Lung (tissue), 12 donors: ENCODE results near the gene TCTN1. TPM values are rescaled to one million over a fixed set of nuclear protein-coding genes. Genes with fewer than 3 reads are reported as not detected.

Experiments used
- ATAC-seq: fragments of 200-7000 bp; cut with Tn5 transposase; one replicate; pipeline ENCODE4 v1.9.1; 2020; ENCODE audit warnings: moderate number of reproducible peaks; ENCODE audit not compliant: insufficient read depth, low FRiP score
- DNase-seq, 3 donors: peaks; one replicate each; pipeline ENCODE4 v3.0.0-alpha.2; 2013 to 2017
- H3K27ac ChIP-seq, 2 donors: one replicate each; pipeline ENCODE4 v1.5.1; 2013; ENCODE audit warnings: mild to moderate bottlenecking in 2 of 2, moderate library complexity in 2 of 2, control low read depth in 1 of 2, inconsistent platforms in 1 of 2, low read depth in 1 of 2, low read length in 1 of 2
- H3K27me3 ChIP-seq, 3 donors: one replicate each; pipeline ENCODE4 v1.5.1; 2013; ENCODE audit warnings: low read length in 2 of 3; ENCODE audit not compliant: control insufficient read depth in 3 of 3, insufficient read depth in 3 of 3
- H3K36me3 ChIP-seq, 4 donors: one replicate each; pipeline ENCODE4 v1.5.1; 2013; ENCODE audit warnings: low read length in 4 of 4, mild to moderate bottlenecking in 1 of 4, moderate library complexity in 1 of 4; ENCODE audit not compliant: control insufficient read depth in 4 of 4, insufficient read depth in 4 of 4
- H3K4me1 ChIP-seq, 5 donors: one replicate each; pipeline ENCODE4 v1.5.1; 2013; ENCODE audit warnings: low read length in 5 of 5, mild to moderate bottlenecking in 2 of 5, moderate library complexity in 1 of 5; ENCODE audit not compliant: control insufficient read depth in 5 of 5, insufficient read depth in 5 of 5
- H3K4me3 ChIP-seq: one replicate; pipeline ENCODE4 v1.5.1; 2013; ENCODE audit warnings: mild to moderate bottlenecking, control low read depth, moderate library complexity
- H3K9ac ChIP-seq, 2 donors: one replicate each; pipeline ENCODE4 v1.5.1; 2013; ENCODE audit warnings: low read length in 2 of 2, control low read depth in 1 of 2; ENCODE audit not compliant: insufficient read depth in 1 of 2
- H3K9me3 ChIP-seq, 4 donors: one replicate each; pipeline ENCODE4 v1.5.1; 2013; ENCODE audit warnings: low read length in 3 of 4, mild to moderate bottlenecking in 1 of 4, moderate library complexity in 1 of 4; ENCODE audit not compliant: control insufficient read depth in 4 of 4, insufficient read depth in 3 of 4
- WGBS, 2 donors: extraction: QIAGEN DNeasy Blood & Tissue Kit; methylation state at CpG; one replicate each; pipeline ENCODE4 v1.1.7; 2013; 5-methylcytosine and 5-hydroxymethylcytosine counted together
- polyA plus RNA-seq, 2 donors: library from polyadenylated mRNA; stranded (reverse); fragments of 200-250 nt; gene quantifications; one replicate each; pipeline ENCODE4 v1.2.1, GENCODE V29; 2013
- total RNA-seq, 2 donors: library from RNA; depleted of rRNA in 1 of 2; stranded (reverse); fragments of >200 nt in 1 of 2; gene quantifications; one replicate each; pipeline ENCODE4 v1.2.1, GENCODE V29; 2014 to 2021
- TF ChIP-seq, protein P1 (sequence below): IDR thresholded peaks from 2 replicates; pipeline ENCODE4 v1.5.1; 2012; ENCODE audit warnings: mild to moderate bottlenecking; ENCODE audit errors: control extremely low read depth, extremely low read depth
- donor health status: control.
- donor health status: control.
- donor health status: Bipolar disorder and iron deficiency.
- donor health status: healthy.
- donor health status: DM: yes; HTN: yes; CAD: no.

Gene TCTN1
- total and polyA plus RNA-seq, 4 donors: 22.0 to 79.2 (median 44.2) TPM

DNA sequence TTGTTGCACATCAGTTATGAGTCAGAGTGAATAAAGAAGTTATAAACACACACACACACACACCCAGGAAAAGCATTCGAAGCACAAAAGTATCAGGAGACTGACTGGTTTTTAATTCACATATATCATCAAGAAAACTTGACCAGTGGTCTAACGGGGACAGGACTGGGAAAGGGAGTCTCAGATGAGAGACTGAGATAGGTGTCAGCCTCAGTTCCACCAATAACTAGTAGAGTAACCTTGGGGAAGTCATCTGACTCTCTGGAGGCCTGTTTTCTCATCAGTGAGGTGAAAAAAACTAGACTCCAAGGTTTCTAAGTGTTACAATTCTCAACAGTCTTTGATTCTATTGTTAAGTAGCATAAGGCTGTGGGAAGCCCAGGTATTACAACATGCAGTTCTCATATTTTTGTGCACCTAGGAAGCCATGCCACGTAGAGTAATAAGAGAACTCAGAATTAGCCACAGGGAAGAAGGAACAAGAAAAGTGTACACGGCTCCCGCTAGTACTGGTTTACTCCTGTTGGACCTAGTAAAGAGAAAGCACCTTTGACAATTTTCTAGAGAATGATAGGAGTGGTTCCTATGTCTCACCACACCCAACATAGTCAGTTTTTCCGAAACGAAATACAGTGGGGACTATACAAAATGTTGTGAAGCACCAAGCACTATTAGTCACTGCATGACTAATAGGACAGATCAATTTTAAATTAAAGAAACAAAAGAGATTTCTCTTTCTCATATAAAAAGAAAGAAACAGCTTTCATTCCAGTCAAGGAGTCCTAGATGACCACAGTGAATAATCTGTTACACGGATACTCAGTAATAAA, 35.9 kb upstream of the TCTN1 start:
- Histone ChIP-seq H3K4me3 (no peak overlapping the region), H3K9me3 (no peaks in the 10 kb centered on the region), H3K9ac (no peak overlapping the region), H3K27ac (peak overlapping the region; percentile 61 to 91), H3K27me3 (no peaks in the 10 kb centered on the region), H3K4me1 (peaks cover 0 to 38% (median 7%) of the 10 kb centered on the region in 5 donors), H3K36me3 (no peaks in the 10 kb centered on the region)
- WGBS, 2 donors: 38 to 48% methylated on average over 8 of the region's 8 CpGs
- DNase-seq: peak in 1 of 3 donors; percentile 21
- no peak for ATAC-seq
- TF ChIP-seq, protein P1, sequence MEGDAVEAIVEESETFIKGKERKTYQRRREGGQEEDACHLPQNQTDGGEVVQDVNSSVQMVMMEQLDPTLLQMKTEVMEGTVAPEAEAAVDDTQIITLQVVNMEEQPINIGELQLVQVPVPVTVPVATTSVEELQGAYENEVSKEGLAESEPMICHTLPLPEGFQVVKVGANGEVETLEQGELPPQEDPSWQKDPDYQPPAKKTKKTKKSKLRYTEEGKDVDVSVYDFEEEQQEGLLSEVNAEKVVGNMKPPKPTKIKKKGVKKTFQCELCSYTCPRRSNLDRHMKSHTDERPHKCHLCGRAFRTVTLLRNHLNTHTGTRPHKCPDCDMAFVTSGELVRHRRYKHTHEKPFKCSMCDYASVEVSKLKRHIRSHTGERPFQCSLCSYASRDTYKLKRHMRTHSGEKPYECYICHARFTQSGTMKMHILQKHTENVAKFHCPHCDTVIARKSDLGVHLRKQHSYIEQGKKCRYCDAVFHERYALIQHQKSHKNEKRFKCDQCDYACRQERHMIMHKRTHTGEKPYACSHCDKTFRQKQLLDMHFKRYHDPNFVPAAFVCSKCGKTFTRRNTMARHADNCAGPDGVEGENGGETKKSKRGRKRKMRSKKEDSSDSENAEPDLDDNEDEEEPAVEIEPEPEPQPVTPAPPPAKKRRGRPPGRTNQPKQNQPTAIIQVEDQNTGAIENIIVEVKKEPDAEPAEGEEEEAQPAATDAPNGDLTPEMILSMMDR: no peak

GRCh38 chr12:110578694-110579534, 35.0 kb upstream of the TCTN1 start:
- WGBS, 2 donors: 78 to 88% methylated on average over 13 of the region's 13 CpGs
- Histone ChIP-seq H3K9ac (no peak overlapping the region), H3K27me3 (no peaks in the 10 kb centered on the region), H3K36me3 (no peaks in the 10 kb centered on the region), H3K27ac (peak overlapping the region; percentile 49 to 70), H3K4me3 (no peak overlapping the region), H3K9me3 (no peaks in the 10 kb centered on the region), H3K4me1 (peaks cover 4 to 38% (median 11%) of the 10 kb centered on the region in 5 donors)
- ATAC-seq (no peak), DNase-seq (no peak)
- TF ChIP-seq, protein P1: no peak

DNA sequence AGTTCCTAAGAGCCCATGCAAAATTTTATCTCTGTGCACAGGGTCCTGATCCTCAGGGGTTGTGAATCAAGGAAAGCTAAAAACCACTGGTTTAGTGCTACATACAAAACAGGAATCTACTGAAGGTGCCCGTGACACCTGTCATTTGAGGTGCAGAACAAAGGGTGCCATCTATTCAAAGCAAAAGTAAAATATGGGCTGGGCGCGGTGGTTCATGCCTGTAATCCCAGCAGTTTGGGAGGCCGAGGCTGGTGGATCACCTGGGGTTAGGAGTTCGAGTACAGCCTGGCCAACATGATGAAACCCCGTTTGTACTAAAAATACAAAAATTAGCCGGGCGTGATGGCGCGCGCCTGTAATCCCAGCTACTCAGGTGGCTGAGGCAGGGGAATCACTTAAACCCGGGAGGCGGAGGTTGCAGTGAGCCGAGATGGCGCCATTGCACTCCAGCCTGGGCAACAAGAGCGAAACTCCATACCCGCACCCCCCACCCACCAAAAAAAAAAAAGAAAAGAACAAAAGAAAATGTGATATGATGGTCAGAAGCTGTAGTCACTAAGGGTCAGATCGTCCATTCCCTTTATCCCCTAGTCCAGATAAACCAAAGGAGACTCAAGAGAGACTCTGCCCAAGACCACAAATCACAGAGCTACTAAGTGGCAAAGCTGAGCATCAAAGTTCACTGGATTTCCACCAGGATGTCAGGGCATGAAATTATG, 34.2 kb upstream of the TCTN1 start:
- ATAC-seq: no peak
- peaks cover 10 to 38% (median 11%) of the 10 kb centered on the region in 5 donors for H3K4me1 ChIP-seq
- no peak for DNase-seq
- H3K27me3 ChIP-seq: no peaks in the 10 kb centered on the region
- H3K9ac ChIP-seq: no peak overlapping the region
- TF ChIP-seq, protein P1: no peak
- peak overlapping the region in 1 of 2 donors; percentile 70 for H3K27ac ChIP-seq
- no peaks in the 10 kb centered on the region for H3K9me3 ChIP-seq
- H3K36me3 ChIP-seq: no peaks in the 10 kb centered on the region
- WGBS, 2 donors: 92 to 98% methylated on average over 18 of the region's 18 CpGs
- no peak overlapping the region for H3K4me3 ChIP-seq
